Subcutaneous adipose tissue (tissue), 4 donors: ENCODE measurements around the gene LRRC3. TPM values are rescaled to one million over a fixed set of nuclear protein-coding genes. Genes with fewer than 3 reads are reported as not detected.

Source experiments
- CTCF ChIP-seq: fragments of 450-650 bp; IDR thresholded peaks from one replicate; pipeline ENCODE4 v1.5.1; 2016; ENCODE audit warnings: low read depth, mild to moderate bottlenecking, control low read depth, antibody characterized with exemption, moderate library complexity
- total RNA-seq, 4 donors: library from RNA; depleted of rRNA; stranded (reverse); fragments of >200 nt; gene quantifications; one replicate each; pipeline ENCODE4 v1.1.0, GENCODE V29; 2016

The LRRC3 gene
- total RNA-seq, 4 donors from 2014 or later = 0.98 to 4.2 (median 3.0) TPM

- TF ChIP-seq CTCF = no peak
These were observed 34.7 kb upstream of the LRRC3 start for GRCh38 chr21:44420416-44421205.

- no peak for TF ChIP-seq CTCF
These were observed 33.1 kb upstream of the LRRC3 start for GRCh38 chr21:44421901-44422840.

- TF ChIP-seq CTCF = no peak
These were observed 31.9 kb upstream of the LRRC3 start for GRCh38 chr21:44423312-44423821.

GRCh38 chr21:44423941-44424607 lies 31.2 kb upstream of the LRRC3 start:
- TF ChIP-seq CTCF = no peak

- no peak for TF ChIP-seq CTCF
These were observed 30.6 kb upstream of the LRRC3 start for GRCh38 chr21:44424608-44425306.

- TF ChIP-seq CTCF = no peak
These were observed 29.9 kb upstream of the LRRC3 start for GRCh38 chr21:44425307-44425894.
